HG03432 (cell line): ENCODE measurements around the gene TRDN.

Experiments used
- ATAC-seq: cut with Tn5 transposase; IDR thresholded peaks from one replicate; pipeline ENCODE4 v1.9.1; 2021; ENCODE audit warnings: mild to moderate bottlenecking, moderate library complexity; ENCODE audit not compliant: unreplicated experiment

Gene TRDN

DNA sequence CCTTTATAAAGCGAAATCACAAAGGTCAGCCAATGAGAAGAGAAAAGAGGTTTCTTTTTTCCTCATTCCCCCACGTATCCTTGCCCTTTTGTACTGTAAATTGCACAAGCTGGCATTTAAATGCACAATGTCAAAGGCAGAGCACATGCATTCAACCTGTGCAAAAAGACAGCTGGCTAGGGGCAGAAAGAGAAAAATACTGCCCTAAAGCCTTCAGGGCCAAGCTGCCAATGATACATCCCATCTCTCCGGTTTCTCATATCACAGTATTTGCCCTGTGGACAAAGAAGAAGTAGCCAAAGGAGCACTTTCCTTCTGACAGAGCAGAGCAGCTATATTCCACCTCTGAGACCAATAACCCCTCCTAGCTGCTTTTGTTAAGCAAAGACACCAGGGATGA lies 219.2 kb downstream of the TRDN start:
- no peak for ATAC-seq

GRCh38 chr6:123415844-123416468 lies 220.8 kb downstream of the TRDN start:
- peak; percentile 85 for ATAC-seq

GRCh38 chr6:123404975-123405374 lies 231.8 kb downstream of the TRDN start:
- ATAC-seq: no peak

GRCh38 chr6:123402052-123402451 lies 234.7 kb downstream of the TRDN start:
- ATAC-seq: peak; percentile 98

- no peak for ATAC-seq
These were observed 238.7 kb downstream of the TRDN start for GRCh38 chr6:123398072-123398471.

DNA sequence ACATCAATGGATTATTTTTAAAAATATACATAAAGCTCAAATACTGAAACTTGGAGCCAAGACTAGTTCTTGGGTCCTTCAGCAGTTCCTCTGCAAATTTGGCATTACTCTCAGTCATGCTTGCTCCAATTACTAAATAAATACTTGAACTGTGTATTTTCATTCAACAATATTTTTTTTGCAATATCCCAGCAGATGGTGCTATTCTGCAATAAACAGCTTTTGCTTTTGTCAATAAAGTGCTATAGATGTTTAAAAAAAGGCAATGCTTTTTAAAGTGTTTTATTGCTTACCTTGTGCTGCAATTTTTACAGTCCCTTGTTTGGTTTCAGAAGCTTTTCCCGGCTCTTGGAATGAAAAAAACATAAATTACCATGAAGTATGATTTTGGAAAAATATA lies 243.4 kb downstream of the TRDN start:
- no peak for ATAC-seq

DNA sequence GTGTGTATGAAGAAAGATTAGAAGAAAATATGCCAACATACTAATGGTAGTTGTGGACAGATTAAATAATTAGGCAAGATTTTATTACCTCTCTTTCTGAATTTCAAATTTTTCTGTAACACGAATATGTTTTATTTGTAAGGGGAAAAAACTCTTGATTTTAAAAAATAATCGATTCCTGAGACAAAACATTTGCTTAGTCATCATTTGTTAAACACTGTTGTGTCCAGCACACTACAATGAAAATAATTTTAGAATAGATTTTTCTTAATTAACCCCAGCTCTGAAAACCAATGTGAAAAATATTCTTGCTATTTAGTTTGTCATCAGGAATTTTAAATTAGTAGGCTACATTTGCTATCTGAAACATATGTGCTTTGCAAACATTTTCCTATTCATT lies 253.0 kb downstream of the TRDN start:
- ATAC-seq: no peak

DNA sequence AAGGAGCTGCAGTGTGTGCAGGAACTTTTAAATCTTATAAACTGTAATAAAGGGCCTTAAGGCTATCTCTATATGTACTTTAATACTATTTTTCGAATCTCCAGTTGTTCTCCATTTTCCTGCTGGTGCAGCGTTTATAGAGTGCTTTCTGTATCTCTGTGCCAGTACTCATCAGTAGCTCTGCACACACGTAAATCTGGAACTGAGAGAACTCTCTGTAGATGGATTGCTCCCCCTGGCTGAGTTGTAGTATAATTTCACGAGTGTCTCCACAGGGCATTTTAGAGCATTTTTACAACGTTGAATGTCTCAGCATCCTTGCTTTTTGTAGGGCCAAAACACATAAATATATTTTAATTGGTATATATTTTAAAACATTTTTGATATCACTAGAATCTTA lies 256.5 kb downstream of the TRDN start:
- ATAC-seq: peak; percentile 75

DNA sequence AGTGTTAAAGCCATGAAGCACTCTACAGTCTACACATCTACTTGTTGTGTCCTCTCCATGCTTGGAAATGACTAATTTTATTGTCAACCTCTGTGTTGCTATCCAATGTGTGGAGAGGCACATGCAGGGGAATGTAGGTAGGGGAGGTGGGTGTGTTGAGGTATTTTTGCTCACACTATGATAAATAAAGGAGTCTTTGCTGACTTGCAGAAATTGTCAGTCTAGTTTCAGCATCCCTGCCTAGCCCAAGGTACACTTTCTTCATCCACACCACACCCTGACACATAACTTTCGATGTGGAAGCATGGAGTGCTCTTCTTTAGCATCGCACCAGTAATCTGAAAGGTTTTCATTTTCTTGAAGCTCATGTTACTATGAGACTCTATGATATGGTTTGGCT lies 264.0 kb downstream of the TRDN start:
- no peak for ATAC-seq

- no peak for ATAC-seq
These were observed 272.8 kb downstream of the TRDN start for GRCh38 chr6:123363912-123364311.

- no peak for ATAC-seq
These were observed 276.4 kb downstream of the TRDN start for GRCh38 chr6:123360359-123360758.

DNA sequence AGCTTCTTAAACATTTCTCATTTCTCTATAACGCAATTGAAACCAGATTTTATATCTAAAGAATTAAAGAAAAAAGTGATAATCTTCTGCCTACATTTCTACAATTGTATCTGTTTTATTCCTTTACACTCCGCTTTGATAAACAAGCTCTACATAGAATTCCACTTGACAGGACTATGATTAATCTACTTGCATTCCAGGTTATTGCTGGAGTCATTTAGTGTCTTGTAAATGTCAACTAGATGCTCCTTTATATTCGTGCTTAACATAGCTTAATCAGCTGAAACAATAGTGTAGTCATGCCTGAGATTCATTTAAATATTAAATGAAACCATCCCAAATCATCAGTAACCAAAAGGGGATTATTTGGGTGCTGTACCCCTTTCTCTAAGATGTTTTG lies 284.0 kb downstream of the TRDN start:
- ATAC-seq: no peak

DNA sequence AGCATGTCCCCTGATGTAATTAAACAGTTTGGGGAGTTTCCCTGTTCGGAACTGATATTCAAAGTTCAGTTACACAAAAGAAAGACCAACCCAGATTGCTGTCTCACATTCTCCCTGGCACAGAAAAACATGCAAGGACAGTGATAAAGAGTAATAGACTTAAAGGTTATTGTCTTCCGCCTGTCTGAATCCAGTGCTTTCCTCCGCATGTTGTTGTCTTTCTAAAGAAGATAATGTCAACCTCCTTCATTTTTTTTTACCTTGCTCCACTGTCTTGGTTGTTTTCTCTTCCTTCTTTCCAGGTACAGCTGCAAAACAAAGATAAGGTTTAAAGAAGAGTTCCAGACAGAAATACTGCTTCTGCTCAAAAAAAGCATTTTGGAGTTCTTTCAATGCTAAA lies 284.5 kb downstream of the TRDN start:
- no peak for ATAC-seq

DNA sequence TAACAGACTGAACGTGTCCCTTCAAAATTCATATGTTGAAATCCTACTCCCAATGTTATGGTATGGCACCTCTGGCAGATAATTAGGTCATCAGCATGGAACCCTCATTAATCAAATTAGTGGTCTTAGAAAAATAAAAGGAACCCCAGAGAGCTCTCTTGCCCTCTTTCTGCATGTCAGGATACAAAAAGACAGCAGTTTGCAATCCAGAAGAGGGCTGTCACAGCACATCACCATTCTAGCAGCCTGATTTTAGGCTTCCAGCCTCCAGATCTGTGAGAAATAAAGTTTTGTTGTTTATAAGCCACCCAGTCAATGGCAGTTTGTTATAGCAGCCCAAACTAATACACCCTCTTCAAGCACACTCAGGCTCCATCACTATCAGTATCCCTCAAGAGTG lies 292.9 kb downstream of the TRDN start:
- no peak for ATAC-seq

DNA sequence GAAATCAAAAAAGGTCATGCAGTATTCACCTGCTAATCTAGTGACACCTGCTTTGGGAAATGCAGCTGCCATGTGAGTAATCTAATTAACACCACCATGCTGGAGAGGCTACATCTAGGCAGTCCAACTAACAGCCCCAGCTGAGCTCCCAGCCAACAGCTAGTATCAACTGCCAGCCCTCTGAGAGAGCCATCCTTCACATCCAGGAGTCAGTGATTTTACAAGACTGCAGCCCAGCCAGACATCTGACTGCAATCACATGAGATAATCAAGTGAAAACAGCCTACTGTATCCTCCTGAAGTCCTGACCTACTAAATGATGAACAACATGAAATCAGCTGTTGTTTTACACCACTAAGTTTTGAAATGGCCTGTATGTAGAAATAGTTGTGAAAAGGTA lies 298.4 kb downstream of the TRDN start:
- ATAC-seq: no peak

DNA sequence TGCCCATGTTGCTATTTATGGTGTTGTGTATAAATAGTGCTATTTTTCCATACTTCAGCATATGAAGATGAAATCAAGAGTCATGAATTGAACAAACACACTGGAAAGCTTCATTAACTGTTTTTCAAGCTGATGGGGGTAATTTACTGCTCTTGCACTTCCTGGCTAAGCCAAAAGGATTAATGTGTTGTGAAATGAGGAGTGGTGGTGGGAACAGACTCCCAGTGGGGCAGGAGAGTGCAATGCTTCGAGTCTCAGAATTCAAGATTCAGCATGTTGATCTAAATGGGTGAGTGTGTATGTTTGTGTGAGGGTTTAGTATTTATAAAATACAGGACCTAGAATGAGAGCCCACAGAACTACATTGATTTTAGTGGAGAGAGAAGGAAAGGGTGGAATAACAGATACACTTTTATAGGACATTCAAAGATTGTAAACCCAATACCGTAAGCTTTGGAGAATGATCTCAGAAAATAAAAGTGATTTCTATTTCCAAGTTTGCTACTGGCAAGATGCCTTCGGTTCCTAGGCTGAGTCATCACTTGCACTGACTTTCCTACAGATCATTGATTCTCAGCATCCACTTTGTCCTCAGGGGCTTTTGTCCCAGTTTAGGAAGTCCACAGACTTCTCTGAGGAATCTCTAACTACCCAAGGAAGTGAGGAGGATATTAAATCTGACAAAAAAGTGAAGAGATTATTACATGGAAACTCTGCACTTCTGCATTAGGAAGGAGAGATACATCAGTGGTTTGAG lies 303.6 kb downstream of the TRDN start:
- no peak for ATAC-seq

GRCh38 chr6:123332070-123332469 lies 304.7 kb downstream of the TRDN start:
- no peak for ATAC-seq

DNA sequence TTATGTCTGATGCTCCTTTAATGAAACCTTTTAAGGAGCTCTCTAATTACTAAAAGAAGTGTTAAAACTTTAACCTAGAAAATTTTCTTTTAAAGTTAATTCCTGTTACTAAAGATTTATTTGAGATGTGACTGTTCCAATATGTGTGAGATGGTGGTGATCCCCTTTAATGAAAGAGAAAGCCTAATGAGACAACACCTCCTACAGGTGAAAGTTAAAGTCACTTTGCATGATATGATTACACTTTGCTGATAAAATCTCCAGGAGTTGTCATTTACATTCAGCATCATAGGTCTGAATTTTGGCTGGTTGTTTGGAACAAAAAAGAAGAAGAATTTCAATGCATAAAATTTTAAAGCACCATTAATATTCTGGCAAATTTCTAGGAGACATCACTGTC lies 307.4 kb downstream of the TRDN start:
- ATAC-seq: no peak

DNA sequence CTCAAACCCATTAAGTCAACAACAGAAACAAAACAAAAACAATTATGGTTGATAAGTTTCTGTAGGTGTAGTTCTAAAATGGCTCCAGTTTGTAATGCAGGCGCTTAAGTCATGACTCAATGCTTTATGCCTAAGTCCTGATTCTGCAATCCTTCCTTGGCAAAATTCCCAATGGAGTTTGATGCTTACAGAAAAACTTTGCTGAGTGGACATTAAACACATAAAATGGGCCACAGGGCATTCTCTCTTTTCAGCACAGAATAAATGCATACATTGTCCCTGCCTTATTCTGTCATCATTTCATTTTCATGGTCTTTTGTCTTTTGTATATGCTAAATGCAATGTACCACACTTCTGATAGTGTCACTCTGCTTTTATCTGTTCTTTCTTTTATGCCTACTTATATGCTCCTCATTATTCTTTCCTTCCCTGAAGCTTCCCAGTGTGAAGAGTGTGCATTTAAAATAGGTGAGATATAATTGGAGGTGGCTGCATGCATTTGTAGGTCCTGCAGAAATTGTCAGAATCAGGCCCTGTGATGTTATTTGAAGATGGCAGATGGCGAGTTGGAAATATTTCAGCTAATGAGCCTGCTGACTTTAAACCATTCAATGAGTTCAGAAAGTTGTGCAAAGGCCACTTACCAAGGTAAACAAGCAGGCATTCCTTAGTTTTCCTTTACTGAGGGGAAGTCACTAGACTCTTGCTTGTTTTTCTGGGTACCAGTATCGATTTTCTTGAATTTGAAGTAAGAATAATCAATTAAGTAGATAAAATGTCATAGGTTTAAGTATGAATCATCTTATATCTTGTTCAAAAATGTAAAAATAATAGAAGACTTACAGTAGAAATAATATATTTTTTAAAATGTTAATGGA lies 313.1 kb downstream of the TRDN start:
- no peak for ATAC-seq

DNA sequence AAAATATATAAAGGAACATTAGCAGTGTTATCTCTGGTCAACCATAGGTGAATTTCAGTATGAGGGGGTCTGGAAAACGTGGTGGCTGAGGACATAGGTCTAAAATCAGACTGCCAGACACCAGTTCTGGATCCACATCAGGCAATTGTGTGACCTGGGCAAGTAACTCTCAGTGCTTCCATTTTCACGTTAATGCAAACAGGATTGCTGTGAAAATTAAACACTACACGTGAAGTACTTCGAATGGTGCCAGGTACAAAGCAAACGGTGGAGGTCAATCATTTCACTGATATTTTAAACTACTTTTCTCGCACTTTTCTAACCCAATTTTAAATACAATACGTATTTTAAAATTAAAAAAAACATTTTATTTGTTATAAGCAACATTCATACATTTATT lies 315.7 kb downstream of the TRDN start:
- ATAC-seq: no peak

DNA sequence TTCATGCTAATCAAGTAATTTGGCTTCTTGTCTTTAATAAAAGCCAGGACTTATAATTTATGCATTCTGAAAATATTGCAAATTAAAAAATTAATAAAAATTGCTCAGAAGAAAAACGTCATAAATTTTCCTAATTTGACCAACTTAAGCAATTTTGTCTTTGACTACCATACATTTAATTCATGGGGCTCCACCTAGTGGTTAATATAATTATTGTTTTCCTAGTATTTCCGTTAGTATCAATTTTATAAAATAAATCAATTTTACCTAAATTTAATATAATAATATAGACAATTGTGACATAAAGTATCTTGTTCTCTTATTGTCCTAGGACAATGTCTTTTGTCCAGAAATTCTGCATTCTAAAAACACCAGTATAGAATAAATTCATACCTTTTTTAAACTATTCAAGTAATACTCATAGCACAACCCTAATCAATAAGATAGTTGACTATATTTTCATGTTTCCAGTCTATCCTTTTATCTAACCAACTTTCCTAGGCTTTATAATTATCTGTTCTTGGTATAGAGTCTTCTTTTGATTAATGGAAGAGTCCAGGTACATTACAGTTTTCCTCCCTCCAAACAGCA lies 319.9 kb downstream of the TRDN start:
- peak; percentile 42 for ATAC-seq
